Measurements from ENCODE around the gene IL1RL2.

The IL1RL2 gene

GRCh38 chr2:102191501-102191900 lies 4.7 kb downstream of the IL1RL2 start:
- no peak overlapping the region for H3K4me3 ChIP-seq (ENCODE audit: low read depth, low read length)
- DNase-seq (ENCODE audit: low read depth) = no peak
- no peak for TF ChIP-seq CTCF (IDR thresholded peaks at IDR 0.05; ENCODE audit: low read depth, low read length, missing control alignments)

DNA sequence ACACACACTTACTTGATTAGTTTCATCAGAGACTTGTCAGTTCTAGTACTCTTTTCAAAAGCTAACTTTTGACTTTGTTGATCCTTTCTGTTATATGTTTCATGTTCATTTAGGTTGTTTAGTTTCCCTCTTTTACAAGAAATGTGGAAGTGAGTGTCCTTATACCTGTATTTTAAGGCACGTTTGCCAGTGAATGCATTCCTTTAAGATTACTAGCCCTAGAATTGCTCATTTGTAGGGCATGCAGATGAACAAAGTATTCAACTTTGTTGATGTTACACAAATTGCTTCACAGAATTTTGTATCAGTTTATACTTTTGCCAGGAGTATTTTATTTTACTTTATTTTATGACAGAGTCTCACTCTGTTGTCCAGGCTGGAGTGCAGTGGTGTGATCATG lies 6.3 kb downstream of the IL1RL2 start:
- H3K4me3 ChIP-seq (ENCODE audit: low read depth, low read length) = no peak overlapping the region
- no peak for DNase-seq (ENCODE audit: low read depth)

GRCh38 chr2:102194609-102195268 lies 7.9 kb downstream of the IL1RL2 start:
- no peak overlapping the region for H3K4me3 ChIP-seq (ENCODE audit: low read depth, low read length)
- no peak for DNase-seq (ENCODE audit: low read depth)
- TF ChIP-seq CTCF (IDR thresholded peaks at IDR 0.05; ENCODE audit: low read depth, low read length, missing control alignments) = no peak

More for the DNA sequence above, 6.3 kb downstream of the IL1RL2 start:
- TF ChIP-seq CTCF (IDR thresholded peaks at IDR 0.05; ENCODE audit: low read depth, low read length, missing control alignments) = no peak

DNA sequence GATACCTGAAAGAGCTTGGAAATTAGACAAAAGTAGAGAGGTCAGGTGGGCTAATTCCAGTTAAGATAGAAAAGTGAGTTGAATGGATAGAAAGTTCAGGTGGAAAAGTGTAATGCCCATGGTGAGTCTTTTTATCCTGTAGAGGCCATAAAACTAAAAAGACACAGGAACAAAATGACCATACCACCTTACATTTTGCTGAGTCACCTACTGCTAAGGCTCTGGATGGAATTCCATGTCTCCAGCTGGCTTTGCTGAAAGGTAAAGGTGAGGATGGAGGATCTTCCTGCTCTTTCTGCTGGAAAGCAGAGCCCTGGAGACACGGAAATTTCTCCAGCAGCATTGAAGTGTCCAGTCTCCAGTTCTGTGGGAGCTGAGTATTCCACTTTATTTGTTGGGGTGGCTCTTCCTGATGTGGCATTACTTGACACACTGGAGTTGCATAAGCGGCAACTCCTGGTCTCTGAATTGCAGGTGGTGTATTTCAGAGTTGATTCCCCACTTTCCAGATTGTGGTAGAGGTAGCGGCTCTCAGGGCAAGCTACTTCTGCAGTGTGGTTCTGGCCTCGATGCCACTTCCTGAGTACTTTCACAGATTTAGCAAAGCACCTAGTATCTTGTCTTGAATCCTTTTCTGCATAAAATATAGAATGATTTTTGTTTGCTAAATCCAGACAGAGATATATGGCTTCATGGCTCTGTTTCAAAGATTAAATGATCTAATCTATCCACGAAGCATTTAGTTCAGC lies 10.7 kb downstream of the IL1RL2 start:
- no peak for DNase-seq (ENCODE audit: low read depth)
- no peak for TF ChIP-seq CTCF (IDR thresholded peaks at IDR 0.05; ENCODE audit: low read depth, low read length, missing control alignments)

GRCh38 chr2:102200539-102200938 lies 13.7 kb downstream of the IL1RL2 start:
- TF ChIP-seq CTCF (IDR thresholded peaks at IDR 0.05; ENCODE audit: low read depth, low read length, missing control alignments) = no peak
- DNase-seq (ENCODE audit: low read depth) = no peak
- no peak overlapping the region for H3K4me3 ChIP-seq (ENCODE audit: low read depth, low read length)

More for the DNA sequence above, 10.7 kb downstream of the IL1RL2 start:
- no peak overlapping the region for H3K4me3 ChIP-seq (ENCODE audit: low read depth, low read length)

DNA sequence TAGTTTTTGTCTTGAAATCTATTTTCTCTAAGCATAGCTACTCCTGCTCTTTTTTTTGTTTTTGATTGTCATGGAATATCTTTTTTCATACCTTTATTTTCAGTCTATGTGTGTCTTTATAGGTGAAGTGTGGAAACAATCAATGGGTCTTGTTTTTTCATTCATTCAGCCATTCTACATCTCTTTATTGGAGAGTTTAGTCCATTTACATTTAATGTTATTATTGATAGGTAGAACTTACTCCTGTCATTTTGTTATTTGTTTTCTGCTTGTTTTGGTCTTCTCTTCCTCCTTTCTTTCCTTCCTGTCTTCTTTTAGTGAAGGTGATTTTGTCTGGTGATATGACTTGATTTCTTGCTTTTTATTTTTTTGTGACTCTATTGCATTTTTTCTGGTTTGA lies 17.8 kb downstream of the IL1RL2 start:
- H3K4me3 ChIP-seq (ENCODE audit: low read depth, low read length) = no peak overlapping the region
- DNase-seq (ENCODE audit: low read depth) = no peak
- TF ChIP-seq CTCF (IDR thresholded peaks at IDR 0.05; ENCODE audit: low read depth, low read length, missing control alignments) = no peak
